ENCODE data around the gene ACAP2.

The ACAP2 gene

DNA sequence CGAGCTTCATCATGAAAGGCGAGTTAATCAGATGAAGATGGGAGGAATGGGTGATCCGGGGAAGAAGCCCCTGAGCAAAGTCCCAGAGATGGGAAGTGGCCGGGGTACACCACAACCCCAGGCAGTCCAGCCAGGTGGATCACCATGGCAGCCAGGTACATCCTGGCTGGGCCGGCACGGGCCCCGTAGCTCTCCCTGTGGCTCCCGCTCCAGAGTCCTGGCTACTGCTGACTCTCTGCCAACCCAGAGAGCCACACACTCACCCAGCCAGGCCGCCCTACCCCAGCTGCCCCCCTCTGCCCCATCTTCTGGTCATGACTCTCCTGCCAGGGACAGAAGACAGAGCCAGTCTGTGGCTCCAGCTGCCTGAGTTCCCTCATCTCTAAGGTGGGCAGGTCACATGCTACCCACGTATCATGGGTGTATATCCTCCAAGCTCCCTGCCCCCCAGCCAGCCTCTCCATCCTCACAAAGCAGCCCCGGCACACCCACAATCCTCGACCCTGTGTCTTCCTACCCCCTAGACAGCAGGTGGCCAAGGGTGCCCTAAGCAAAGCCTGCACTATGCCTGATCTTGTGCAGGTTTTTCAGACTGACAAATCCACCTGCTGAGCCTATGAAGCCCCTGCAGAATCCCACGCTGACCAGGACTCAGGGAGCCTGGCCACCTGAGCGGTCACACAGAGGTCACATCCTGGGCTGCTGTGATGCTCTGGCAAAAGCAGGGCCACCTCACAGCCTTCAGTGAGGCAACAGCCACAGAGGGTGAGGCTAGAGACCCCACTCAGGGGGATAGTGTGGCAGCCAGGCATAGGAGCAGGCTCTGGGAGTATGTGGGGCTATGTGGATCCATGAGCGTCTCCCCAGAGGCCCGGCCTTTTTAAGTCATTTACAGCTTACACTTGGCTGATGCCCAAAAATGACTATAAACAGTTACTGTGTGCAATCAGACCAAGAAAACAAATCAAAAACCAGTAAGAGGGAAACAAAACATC lies 185.1 kb downstream of the ACAP2 start:
- DNase-seq, result no peak

DNA sequence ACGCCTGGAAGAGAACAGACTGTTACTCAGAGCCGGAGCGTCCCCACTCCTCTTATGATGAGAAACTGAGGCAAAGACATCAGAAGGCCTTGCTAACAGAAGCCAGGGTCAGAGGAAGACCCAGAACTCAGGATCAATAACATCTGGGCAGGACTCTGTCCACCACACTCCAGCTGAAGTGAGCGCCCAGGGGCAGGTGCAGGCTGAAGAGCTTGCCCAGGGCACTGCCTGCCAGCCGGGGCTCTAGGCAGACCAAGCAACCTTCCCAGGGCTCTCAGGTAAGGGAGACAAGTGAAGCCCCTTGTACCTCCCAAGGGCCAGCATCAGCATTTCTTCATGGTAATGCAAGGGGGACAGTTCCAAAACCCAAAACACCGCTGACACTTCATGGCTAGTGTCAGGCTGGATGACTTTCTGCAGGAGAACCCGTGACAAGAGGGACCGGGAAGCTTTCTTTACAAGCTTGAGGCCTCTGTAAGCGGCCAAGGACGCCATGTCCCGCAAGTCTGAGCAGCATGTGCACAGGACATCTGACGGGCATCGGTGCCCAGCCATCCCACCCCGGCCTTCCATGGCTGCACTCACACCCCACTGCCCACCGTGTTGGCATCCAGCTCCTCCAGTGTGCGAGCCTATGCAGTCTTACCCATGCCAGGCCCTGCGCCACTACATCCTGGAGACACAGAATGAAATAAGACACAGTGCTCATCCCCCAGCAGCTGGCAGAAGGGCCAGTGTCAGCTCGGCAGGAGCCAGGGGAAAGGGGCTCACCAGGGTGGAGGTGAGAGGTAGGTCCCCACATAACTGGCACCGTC lies 186.0 kb downstream of the ACAP2 start:
- no peak for DNase-seq

DNA sequence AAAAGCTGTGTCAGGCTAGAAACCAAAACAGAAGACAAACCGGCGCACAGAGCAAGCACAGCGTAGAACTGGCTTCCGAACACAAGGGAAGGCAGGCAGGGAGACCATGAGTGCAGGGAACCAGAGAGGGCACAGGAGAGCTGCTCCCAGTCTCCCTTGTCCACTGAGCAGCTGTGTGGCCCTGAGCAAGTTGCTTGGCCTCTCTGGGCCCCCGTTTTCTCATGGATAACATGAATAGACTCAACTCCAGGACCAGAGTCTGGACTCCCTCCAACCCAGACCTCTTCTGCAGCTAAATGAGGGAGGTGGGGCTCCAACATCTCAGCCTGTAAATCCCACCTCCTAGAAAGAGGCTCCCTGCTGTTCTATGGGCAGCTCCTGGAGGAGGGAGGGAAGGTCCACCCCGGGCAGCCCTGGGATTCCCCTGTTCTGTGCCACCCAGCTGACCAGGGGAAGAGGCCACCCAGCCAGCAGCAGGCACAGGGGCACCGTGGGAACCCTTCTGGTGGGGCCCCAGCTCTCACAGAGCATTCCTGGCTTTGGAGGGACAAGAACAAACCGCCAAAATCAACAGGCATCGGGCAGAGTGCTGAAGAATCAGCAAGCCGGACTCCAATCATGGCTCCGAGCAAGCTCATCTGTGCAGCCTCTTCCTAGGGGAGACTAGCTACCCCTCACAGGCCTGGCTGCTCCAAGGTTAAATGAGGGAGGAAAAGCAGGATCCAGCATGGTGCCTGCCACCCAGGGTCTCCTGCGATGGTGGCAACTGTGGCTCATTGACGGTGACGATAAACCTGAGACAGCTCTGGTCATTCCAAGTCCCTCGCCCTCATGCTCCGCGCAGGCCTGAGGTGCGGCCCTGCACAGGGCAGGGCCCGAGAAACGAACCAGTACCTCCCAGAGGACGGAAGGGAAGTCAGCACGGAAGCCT lies 187.0 kb downstream of the ACAP2 start:
- no peak for DNase-seq

DNA sequence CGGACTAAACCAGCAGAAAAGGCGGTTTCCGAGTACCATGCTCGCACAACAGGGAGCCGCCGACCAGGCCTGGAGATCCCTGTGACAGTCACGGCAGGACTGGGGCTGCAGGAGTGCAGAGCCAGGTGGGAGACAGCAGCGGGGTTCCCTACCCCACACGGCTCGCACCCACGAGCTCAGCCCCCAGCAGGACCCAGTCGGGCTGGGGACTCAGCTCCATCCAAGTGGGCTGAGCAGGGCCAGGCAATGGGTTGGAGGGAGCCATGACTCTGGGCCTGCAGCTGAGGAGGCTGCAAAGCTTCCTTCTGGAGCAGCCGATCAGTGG lies 187.7 kb downstream of the ACAP2 start:
- no peak for DNase-seq

- no peak for DNase-seq
These were observed 188.2 kb downstream of the ACAP2 start for GRCh38 chr3:195254454-195255175.

DNA sequence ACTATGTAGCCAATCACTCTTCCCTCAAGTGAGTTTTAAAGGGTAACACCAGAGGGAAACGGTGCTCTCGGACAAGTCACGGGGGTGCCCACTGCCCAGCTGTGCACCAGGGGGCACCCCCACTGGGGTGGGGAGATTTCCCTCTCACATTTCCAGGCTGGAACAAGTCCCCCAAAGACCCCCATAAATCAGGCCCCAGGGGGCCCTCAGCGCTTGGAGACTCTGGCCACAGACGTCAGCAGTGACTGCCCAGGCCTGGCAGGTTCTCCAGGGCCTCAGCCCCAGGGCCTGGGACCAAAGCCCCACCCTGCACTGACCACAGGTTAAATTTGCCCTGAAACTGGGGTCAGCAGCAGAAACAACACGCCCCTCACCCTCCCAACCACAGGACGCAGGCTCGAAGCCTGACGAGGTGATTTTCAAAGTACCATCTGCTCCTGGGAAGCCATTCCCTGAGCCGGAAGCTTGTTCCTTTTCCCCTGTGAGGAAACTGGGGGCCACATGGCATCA lies 188.8 kb downstream of the ACAP2 start:
- no peak for DNase-seq

- DNase-seq, result no peak
These were observed 191.3 kb downstream of the ACAP2 start for GRCh38 chr3:195251336-195252065.

GRCh38 chr3:195250473-195251251 lies 192.2 kb downstream of the ACAP2 start:
- DNase-seq, result no peak

DNA sequence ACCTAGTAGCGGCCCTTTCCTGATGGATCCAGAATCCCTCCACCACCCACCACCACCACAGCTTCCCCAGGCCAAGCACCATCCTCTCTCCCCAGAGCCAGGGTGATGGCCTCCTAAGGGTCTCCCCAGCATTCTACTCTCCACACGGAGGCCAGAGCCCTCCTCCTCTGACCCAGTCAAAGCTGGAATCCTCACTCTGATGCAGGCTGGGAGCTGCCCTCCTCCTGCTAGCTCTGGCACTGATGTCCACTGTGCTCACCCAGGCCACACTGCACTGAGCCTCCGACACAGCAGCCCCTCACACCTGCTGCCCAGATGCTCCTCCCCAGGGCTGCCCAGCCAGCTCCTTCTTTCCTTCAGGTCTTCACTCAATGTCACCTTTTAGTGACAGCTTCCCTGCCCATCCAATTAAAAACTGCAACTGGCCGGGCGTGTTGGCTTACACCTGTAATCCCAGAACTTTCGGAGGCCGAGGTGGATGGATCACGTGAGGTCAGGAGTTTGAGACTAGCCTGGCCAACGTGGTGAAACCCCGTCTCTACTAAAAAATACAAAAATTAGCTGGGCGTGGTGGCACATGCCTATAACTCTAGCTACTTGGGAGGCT lies 192.9 kb downstream of the ACAP2 start:
- no peak for DNase-seq

DNA sequence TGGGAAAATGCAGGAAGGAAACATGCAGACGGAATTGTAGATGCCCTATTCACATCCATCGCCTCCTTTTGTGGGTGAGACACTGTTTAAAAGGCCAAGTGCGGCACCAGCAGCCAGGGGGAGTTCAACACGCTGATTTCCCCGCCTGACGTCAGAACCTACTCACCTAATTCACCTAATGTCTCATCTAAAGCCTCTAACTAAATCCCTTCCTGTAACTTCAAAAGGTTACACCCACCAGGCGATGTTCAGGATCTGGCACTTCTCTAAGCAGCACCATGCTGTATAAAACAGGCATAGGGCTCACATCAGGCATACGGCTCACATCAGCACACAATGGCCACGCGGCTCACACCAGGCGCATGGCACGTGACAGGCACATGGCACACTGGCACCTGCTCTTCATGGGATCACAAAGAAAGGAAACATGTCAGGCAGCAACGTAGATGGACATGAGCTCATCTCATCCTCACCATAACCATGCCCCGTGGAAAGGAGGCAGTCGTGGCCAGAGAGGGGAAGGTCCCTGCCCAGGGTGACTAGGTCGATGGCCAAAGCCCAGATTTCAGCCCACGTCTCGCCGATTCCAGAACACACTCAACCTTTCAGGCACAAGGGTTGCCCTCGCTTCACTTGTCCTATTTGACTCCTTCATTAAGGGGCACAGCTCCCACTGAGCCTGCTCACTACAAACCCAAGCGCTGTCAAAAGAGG lies 193.6 kb downstream of the ACAP2 start:
- DNase-seq, result no peak

GRCh38 chr3:195248281-195248680 lies 194.5 kb downstream of the ACAP2 start:
- DNase-seq, result no peak

GRCh38 chr3:195247863-195248189 lies 195.0 kb downstream of the ACAP2 start:
- no peak for DNase-seq

DNA sequence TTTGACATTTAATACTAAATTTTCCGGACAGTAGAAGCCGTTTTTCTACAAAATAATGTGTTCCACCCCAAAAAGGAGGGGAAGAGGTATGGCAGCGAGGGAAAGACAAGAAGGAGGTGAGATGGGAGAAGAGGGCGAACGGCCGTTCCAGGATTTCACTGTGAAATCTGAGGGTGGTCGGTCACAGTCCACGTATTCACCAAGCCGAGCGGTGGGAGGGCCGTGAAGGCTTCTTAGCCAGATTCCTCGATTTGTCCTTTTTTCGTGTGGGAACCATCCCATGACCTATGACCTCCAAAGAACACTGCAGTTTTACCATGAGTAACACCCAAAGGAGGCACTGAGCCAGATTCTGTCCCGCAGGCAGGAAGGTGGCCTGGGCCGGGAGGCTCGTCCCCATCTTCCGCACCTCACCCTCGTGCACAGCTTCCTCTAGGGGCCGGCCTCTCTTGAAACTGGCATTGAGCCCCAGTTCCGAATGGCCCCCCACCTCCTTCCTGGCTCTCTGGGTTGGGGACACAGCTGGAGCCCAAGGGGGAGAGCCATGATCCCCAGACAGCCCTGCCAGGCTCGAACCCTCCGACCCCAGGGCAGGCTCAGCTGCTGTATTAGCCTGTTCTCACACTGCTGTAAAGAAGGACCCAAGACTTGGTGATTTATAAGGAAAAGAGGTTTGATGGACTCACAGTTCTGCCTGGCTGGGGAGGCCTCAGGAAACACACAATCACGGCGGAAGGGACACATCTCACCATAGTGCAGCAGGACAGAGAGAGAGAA lies 195.5 kb downstream of the ACAP2 start:
- no peak for DNase-seq

- DNase-seq, result no peak
These were observed 196.2 kb downstream of the ACAP2 start for GRCh38 chr3:195246581-195246995.

GRCh38 chr3:195245531-195245951 lies 197.3 kb downstream of the ACAP2 start:
- no peak for DNase-seq

GRCh38 chr3:195241592-195242355 lies 201.0 kb downstream of the ACAP2 start:
- no peak for DNase-seq

DNA sequence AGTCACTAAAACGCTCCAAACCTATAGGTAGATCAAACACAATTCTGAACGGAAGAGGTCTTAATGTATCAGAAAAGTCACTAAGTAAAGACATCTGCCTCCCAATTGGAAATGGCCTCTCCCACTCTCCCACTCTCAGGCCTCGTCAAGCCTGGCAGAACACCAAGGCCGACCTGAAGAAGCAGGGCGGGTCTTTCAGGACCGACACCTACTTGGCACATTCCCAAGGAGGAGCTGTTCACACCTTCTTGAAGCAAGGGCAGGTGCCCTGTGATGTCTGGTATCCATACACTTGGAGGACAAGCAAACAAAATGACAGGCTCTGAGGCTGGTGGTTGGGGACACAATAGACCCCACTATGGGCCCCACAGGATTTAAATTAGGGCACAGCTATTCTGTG lies 201.9 kb downstream of the ACAP2 start:
- no peak for DNase-seq

Data from activated CD4-positive, alpha-beta T cell treated with anti-CD3 and anti-CD28 coated beads, Interleukin-2, amount 50 U/mL, for 16 hours (primary cell).